GM23338 (cell line): Measurements from ENCODE around the gene PLEKHJ1. TPM values are rescaled to one million over a fixed set of nuclear protein-coding genes. Genes with fewer than 3 reads are reported as not detected.
A peak's percentile ranks its signal among the peaks of the same experiment; 100 is the strongest.

Experiments used
- ATAC-seq: fragments of 200-7000 bp; cut with Tn5 transposase; 3 replicates; pipeline ENCODE4 v1.9.1; 2020
- DNase-seq: peaks from one replicate; pipeline ENCODE4 v3.0.0-alpha.2; 2015; ENCODE audit warnings: low spot score
- H2AFZ ChIP-seq: fragments of 200-600 bp; sonication (generic); 2 replicates; pipeline ENCODE4 v1.8.0; 2016; ENCODE audit warnings: antibody characterized with exemption, mild to moderate bottlenecking, moderate library complexity
- H3F3A ChIP-seq: fragments of 200-600 bp; sonication (generic); replicated peaks from 2 replicates; pipeline ENCODE4 v1.8.0; 2017; ENCODE audit warnings: antibody characterized with exemption, mixed run types, low read depth
- H3K27ac ChIP-seq: fragments of 200-600 bp; sonication (generic); 2 replicates; pipeline ENCODE4 v1.6.1; 2016; ENCODE audit warnings: low read depth
- H3K27me3 ChIP-seq: fragments of 200-600 bp; sonication (generic); 2 replicates; pipeline ENCODE4 v1.8.0; 2016; ENCODE audit warnings: mild to moderate bottlenecking, mixed run types, moderate library complexity; ENCODE audit not compliant: insufficient read depth
- H3K36me3 ChIP-seq: fragments of 200-600 bp; sonication (generic); 2 replicates; pipeline ENCODE4 v1.8.0; 2016; ENCODE audit warnings: mild to moderate bottlenecking; ENCODE audit not compliant: insufficient read depth
- H3K4me1 ChIP-seq: fragments of 200-600 bp; sonication (generic); 2 replicates; pipeline ENCODE4 v1.8.0; 2016; ENCODE audit warnings: mild to moderate bottlenecking, moderate library complexity; ENCODE audit not compliant: insufficient read depth
- H3K4me2 ChIP-seq: fragments of 200-600 bp; sonication (generic); 2 replicates; pipeline ENCODE4 v1.7.1; 2017; ENCODE audit warnings: mixed run types
- H3K4me3 ChIP-seq: fragments of 200-600 bp; sonication (generic); 2 replicates; pipeline ENCODE4 v1.6.1; 2016; ENCODE audit warnings: mixed run types
- H3K79me2 ChIP-seq: fragments of 200-600 bp; sonication (generic); replicated peaks from 2 replicates; pipeline ENCODE4 v1.8.0; 2017; ENCODE audit warnings: mild to moderate bottlenecking; ENCODE audit not compliant: insufficient read depth
- H3K9me2 ChIP-seq: fragments of 200-600 bp; sonication (generic); 2 replicates; pipeline ENCODE4 v1.8.0; 2017; ENCODE audit not compliant: insufficient read depth
- H4K20me1 ChIP-seq: fragments of 200-600 bp; sonication (generic); replicated peaks from 2 replicates; pipeline ENCODE4 v1.8.0; 2017; ENCODE audit warnings: mild to moderate bottlenecking; ENCODE audit not compliant: insufficient read depth
- H3K27ac Mint-ChIP-seq: 2 replicates; pipeline ENCODE4 v1.8.0; 2020; ENCODE audit warnings: inconsistent platforms, mild to moderate bottlenecking, moderate library complexity, mixed read lengths
- H3K27me3 Mint-ChIP-seq: 3 replicates; pipeline ENCODE4 v1.8.0; 2022; ENCODE audit warnings: low read depth, mild to moderate bottlenecking, moderate library complexity, mixed read lengths, inconsistent platforms; ENCODE audit not compliant: insufficient read depth, poor library complexity
- H3K36me3 Mint-ChIP-seq: 3 replicates; pipeline ENCODE4 v1.8.0; 2021; ENCODE audit warnings: low read depth, mild to moderate bottlenecking, inconsistent platforms, moderate library complexity, mixed read lengths
- H3K4me1 Mint-ChIP-seq: 3 replicates; pipeline ENCODE4 v1.8.0; 2020; ENCODE audit warnings: mild to moderate bottlenecking, inconsistent platforms, mixed read lengths
- H3K4me3 Mint-ChIP-seq: 3 replicates; pipeline ENCODE4 v1.8.0; 2021; ENCODE audit warnings: moderate library complexity, mild to moderate bottlenecking, inconsistent platforms, mixed read lengths
- H3K9me3 Mint-ChIP-seq: 3 replicates; pipeline ENCODE4 v1.8.0; 2020; ENCODE audit warnings: moderate library complexity, mild to moderate bottlenecking, inconsistent platforms, mixed read lengths
- CREB1 ChIP-seq: fragments of 250-450 bp; sonication (Bioruptor Pico); IDR thresholded peaks from 2 replicates; pipeline ENCODE4 v1.5.0; 2020; ENCODE audit warnings: low read depth, mild to moderate bottlenecking, moderate library complexity
- EZH2 ChIP-seq: fragments of 200-600 bp; sonication (generic); IDR thresholded peaks from one replicate; pipeline ENCODE4 v1.8.0; 2017; ENCODE audit warnings: antibody characterized with exemption, mild to moderate bottlenecking, low read depth; ENCODE audit not compliant: unreplicated experiment
- NANOG ChIP-seq: IDR thresholded peaks from 2 replicates; pipeline ENCODE4 v1.6.1; 2016; ENCODE audit warnings: antibody characterized with exemption, borderline replicate concordance
- POLR2AphosphoS5 ChIP-seq: IDR thresholded peaks from 2 replicates; pipeline ENCODE4 v1.6.1; 2016; ENCODE audit warnings: antibody characterized with exemption, low read depth
- STAT1 ChIP-seq: IDR thresholded peaks from one replicate; pipeline ENCODE4 v1.6.1; 2016; ENCODE audit warnings: antibody characterized with exemption; ENCODE audit not compliant: unreplicated experiment
- ZNF114 ChIP-seq: fragments of 250-450 bp; sonication (Bioruptor Pico); IDR thresholded peaks from 2 replicates; pipeline ENCODE4 v1.5.0; 2020; ENCODE audit warnings: mild to moderate bottlenecking, moderate library complexity
- polyA plus RNA-seq: library from polyadenylated mRNA; unstranded; fragments of >200 nt; fragmentation: Nextera tagmentation; extraction: Ambion mirVana; gene quantifications from 2 replicates; pipeline ENCODE4 v1.2.1, GENCODE V29; 2016
- total RNA-seq: library from RNA; depleted of rRNA; stranded (reverse); fragments of >200 nt; shearing (Covaris generic); gene quantifications from 2 replicates; pipeline ENCODE4 v1.2.3, GENCODE V29; 2014
- TF ChIP-seq, protein P1 (sequence below), 2 experiments: fragments of 200-600 bp in 1 of 2; sonication (generic) in 1 of 2; conservative IDR thresholded peaks; 2 replicates each; pipeline versions ENCODE4 v1.5.1 to v1.6.1; 2016 to 2017; ENCODE audit warnings: antibody characterized with exemption in 2 of 2, low read depth in 2 of 2, mild to moderate bottlenecking in 2 of 2, moderate library complexity in 1 of 2
- TF ChIP-seq, protein P2 (sequence below): IDR thresholded peaks from one replicate; pipeline ENCODE4 v1.6.1; 2018; ENCODE audit warnings: antibody characterized with exemption; ENCODE audit not compliant: unreplicated experiment
- TF ChIP-seq, protein P3 (sequence below): IDR thresholded peaks from 2 replicates; pipeline ENCODE4 v1.6.1; 2016; ENCODE audit warnings: antibody characterized with exemption

Gene PLEKHJ1
- total and polyA plus RNA-seq, 2 experiments from 2014 or later: 146 to 210 TPM

DNA sequence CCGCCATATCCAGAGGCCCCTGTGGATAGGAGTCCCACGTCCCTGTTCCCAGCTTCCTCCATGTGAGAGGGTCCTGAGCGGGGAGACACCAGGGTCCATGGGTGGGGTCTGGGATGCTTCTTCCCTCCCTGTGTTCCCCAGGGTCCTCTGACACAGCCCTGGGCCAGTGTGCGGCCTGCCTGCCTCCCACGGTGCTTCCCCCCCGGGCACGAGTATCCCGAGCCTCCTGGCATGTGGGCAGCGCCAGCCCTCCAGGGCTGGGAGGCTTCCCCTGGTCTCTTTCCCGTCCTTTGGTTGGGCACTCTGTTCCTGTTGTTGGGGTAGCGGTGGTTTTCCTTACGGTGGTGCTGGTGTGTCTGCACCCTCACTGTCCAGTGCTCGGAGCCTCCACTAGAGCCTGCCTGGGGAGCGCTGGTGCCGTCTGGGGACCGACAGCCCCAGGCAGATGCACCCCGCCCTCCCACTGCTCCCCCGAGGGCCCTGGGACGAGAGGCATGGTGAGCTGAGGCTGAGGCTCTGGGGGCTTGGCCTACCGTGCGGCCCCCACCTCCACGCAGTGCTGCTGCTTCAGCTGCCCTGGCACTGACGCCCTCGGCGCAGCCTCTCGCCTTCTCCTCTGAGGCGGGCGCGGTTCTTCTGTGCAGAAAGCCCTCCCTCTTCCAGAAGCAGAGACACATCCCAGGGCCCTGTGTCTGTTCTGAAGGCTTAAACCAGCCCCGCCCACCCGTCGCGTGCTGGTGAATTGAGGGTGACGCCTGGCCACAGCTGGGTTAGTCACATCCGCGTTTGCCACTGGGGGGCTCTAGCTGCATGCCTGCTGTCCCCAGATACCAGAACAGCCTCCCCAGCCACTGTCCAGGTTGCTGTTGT lies 27.9 kb downstream of the PLEKHJ1 start:
- H3K27me3 ChIP-seq: no peaks in the 10 kb centered on the region
- H4K20me1 ChIP-seq: 0 out of 2 replicates have a peak, but pooled peaks cover 10% of the 10 kb centered on the region
- H2AFZ ChIP-seq: no peak overlapping the region
- peak; percentile 78 for ATAC-seq
- peak overlapping the region; percentile 50; the same call in 1 of the 2 replicates for H3K27ac ChIP-seq
- Mint-ChIP-seq H3K4me3 (no peak overlapping the region), H3K9me3 (no peaks in the 10 kb centered on the region; the same call in 2 of the 3 replicates), H3K27ac (no peak overlapping the region), H3K27me3 (no peaks in the 10 kb centered on the region), H3K36me3 (peaks cover 34% of the 10 kb centered on the region), H3K4me1 (peaks cover 3% of the 10 kb centered on the region; the same call in 2 of the 3 replicates)
- H3K36me3 ChIP-seq: peaks cover 6% of the 10 kb centered on the region; the same call in 1 of the 2 replicates
- no peak overlapping the region for H3K4me3 ChIP-seq
- TF ChIP-seq, protein P1, sequence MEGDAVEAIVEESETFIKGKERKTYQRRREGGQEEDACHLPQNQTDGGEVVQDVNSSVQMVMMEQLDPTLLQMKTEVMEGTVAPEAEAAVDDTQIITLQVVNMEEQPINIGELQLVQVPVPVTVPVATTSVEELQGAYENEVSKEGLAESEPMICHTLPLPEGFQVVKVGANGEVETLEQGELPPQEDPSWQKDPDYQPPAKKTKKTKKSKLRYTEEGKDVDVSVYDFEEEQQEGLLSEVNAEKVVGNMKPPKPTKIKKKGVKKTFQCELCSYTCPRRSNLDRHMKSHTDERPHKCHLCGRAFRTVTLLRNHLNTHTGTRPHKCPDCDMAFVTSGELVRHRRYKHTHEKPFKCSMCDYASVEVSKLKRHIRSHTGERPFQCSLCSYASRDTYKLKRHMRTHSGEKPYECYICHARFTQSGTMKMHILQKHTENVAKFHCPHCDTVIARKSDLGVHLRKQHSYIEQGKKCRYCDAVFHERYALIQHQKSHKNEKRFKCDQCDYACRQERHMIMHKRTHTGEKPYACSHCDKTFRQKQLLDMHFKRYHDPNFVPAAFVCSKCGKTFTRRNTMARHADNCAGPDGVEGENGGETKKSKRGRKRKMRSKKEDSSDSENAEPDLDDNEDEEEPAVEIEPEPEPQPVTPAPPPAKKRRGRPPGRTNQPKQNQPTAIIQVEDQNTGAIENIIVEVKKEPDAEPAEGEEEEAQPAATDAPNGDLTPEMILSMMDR (conservative IDR thresholded peaks at IDR 0.05; ENCODE audit: low read depth in 2 of 2): peak; percentile 13 to 61; a peak in 2 of 4 replicates
- TF ChIP-seq, protein P2, sequence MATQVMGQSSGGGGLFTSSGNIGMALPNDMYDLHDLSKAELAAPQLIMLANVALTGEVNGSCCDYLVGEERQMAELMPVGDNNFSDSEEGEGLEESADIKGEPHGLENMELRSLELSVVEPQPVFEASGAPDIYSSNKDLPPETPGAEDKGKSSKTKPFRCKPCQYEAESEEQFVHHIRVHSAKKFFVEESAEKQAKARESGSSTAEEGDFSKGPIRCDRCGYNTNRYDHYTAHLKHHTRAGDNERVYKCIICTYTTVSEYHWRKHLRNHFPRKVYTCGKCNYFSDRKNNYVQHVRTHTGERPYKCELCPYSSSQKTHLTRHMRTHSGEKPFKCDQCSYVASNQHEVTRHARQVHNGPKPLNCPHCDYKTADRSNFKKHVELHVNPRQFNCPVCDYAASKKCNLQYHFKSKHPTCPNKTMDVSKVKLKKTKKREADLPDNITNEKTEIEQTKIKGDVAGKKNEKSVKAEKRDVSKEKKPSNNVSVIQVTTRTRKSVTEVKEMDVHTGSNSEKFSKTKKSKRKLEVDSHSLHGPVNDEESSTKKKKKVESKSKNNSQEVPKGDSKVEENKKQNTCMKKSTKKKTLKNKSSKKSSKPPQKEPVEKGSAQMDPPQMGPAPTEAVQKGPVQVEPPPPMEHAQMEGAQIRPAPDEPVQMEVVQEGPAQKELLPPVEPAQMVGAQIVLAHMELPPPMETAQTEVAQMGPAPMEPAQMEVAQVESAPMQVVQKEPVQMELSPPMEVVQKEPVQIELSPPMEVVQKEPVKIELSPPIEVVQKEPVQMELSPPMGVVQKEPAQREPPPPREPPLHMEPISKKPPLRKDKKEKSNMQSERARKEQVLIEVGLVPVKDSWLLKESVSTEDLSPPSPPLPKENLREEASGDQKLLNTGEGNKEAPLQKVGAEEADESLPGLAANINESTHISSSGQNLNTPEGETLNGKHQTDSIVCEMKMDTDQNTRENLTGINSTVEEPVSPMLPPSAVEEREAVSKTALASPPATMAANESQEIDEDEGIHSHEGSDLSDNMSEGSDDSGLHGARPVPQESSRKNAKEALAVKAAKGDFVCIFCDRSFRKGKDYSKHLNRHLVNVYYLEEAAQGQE: no peak
- H3K4me2 ChIP-seq: no peak overlapping the region
- 0 out of 2 replicates have a peak, but pooled peaks cover 4% of the 10 kb centered on the region for H3K79me2 ChIP-seq
- H3K4me1 ChIP-seq: peaks cover 5% of the 10 kb centered on the region; the same call in 1 of the 2 replicates
- H3F3A ChIP-seq: no peaks in the 10 kb centered on the region
- peak; percentile 75 for DNase-seq
- H3K9me2 ChIP-seq: no peaks in the 10 kb centered on the region

DNA sequence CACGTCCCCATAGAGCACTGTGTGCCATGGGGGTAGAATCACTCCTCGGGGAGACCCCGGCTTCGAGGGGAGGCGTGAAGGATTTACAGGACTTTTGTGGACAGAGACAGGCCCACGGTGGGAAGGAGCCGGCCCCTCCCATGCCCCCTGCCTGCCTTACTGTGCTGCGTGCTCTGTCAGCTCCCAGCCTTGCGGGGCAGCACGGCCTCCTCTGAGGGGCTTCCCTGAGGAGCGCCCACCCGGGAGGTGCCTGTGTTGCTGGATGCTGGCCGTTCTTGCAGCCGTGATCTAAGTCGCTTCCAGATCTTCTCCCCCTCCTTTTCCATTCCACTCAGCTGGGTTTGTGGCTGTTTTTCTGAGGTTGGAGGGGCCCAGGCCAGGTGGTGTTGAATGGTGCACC lies 29.1 kb downstream of the PLEKHJ1 start:
- Mint-ChIP-seq H3K4me3 (no peak overlapping the region), H3K27me3 (no peaks in the 10 kb centered on the region), H3K36me3 (peaks cover 38% of the 10 kb centered on the region), H3K4me1 (peaks cover 3% of the 10 kb centered on the region; the same call in 2 of the 3 replicates), H3K27ac (no peak overlapping the region), H3K9me3 (no peaks in the 10 kb centered on the region; the same call in 2 of the 3 replicates)
- Histone ChIP-seq H3K27ac (no peak overlapping the region), H4K20me1 (0 out of 2 replicates have a peak, but pooled peaks cover 6% of the 10 kb centered on the region), H3K79me2 (0 out of 2 replicates have a peak, but pooled peaks cover 4% of the 10 kb centered on the region), H3K4me3 (no peak overlapping the region), H3K27me3 (no peaks in the 10 kb centered on the region), H3K9me2 (no peaks in the 10 kb centered on the region), H3K4me2 (no peak overlapping the region), H3K36me3 (peaks cover 5% of the 10 kb centered on the region; the same call in 1 of the 2 replicates), H3F3A (no peaks in the 10 kb centered on the region), H2AFZ (no peak overlapping the region), H3K4me1 (peaks cover 5% of the 10 kb centered on the region; the same call in 1 of the 2 replicates)
- ATAC-seq (no peak), DNase-seq (no peak)
- TF ChIP-seq POLR2AphosphoS5 (no peak), CREB1 (no peak), ZNF114 (CRISPR knock-in tag) (no peak), STAT1 (no peak), NANOG (no peak), EZH2 (no peak)
- TF ChIP-seq, protein P1 (conservative IDR thresholded peaks at IDR 0.05; ENCODE audit: low read depth in 2 of 2): no peak
- TF ChIP-seq, protein P3, sequence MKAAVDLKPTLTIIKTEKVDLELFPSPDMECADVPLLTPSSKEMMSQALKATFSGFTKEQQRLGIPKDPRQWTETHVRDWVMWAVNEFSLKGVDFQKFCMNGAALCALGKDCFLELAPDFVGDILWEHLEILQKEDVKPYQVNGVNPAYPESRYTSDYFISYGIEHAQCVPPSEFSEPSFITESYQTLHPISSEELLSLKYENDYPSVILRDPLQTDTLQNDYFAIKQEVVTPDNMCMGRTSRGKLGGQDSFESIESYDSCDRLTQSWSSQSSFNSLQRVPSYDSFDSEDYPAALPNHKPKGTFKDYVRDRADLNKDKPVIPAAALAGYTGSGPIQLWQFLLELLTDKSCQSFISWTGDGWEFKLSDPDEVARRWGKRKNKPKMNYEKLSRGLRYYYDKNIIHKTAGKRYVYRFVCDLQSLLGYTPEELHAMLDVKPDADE: no peak
